Lung (tissue), 12 donors: ENCODE measurements around the gene NTM. TPM values are rescaled to one million over a fixed set of nuclear protein-coding genes. Genes with fewer than 3 reads are reported as not detected.

Experiments
- ATAC-seq: fragments of 200-7000 bp; cut with Tn5 transposase; one replicate; pipeline ENCODE4 v1.9.1; 2020; ENCODE audit warnings: moderate number of reproducible peaks; ENCODE audit not compliant: insufficient read depth, low FRiP score
- DNase-seq, 3 donors: peaks; one replicate each; pipeline ENCODE4 v3.0.0-alpha.2; 2013 to 2017
- H3K27ac ChIP-seq, 2 donors: one replicate each; pipeline ENCODE4 v1.5.1; 2013; ENCODE audit warnings: mild to moderate bottlenecking in 2 of 2, moderate library complexity in 2 of 2, control low read depth in 1 of 2, inconsistent platforms in 1 of 2, low read depth in 1 of 2, low read length in 1 of 2
- H3K27me3 ChIP-seq, 3 donors: one replicate each; pipeline ENCODE4 v1.5.1; 2013; ENCODE audit warnings: low read length in 2 of 3; ENCODE audit not compliant: control insufficient read depth in 3 of 3, insufficient read depth in 3 of 3
- H3K36me3 ChIP-seq, 4 donors: one replicate each; pipeline ENCODE4 v1.5.1; 2013; ENCODE audit warnings: low read length in 4 of 4, mild to moderate bottlenecking in 1 of 4, moderate library complexity in 1 of 4; ENCODE audit not compliant: control insufficient read depth in 4 of 4, insufficient read depth in 4 of 4
- H3K4me1 ChIP-seq, 5 donors: one replicate each; pipeline ENCODE4 v1.5.1; 2013; ENCODE audit warnings: low read length in 5 of 5, mild to moderate bottlenecking in 2 of 5, moderate library complexity in 1 of 5; ENCODE audit not compliant: control insufficient read depth in 5 of 5, insufficient read depth in 5 of 5
- H3K4me3 ChIP-seq: one replicate; pipeline ENCODE4 v1.5.1; 2013; ENCODE audit warnings: mild to moderate bottlenecking, control low read depth, moderate library complexity
- H3K9ac ChIP-seq, 2 donors: one replicate each; pipeline ENCODE4 v1.5.1; 2013; ENCODE audit warnings: low read length in 2 of 2, control low read depth in 1 of 2; ENCODE audit not compliant: insufficient read depth in 1 of 2
- H3K9me3 ChIP-seq, 4 donors: one replicate each; pipeline ENCODE4 v1.5.1; 2013; ENCODE audit warnings: low read length in 3 of 4, mild to moderate bottlenecking in 1 of 4, moderate library complexity in 1 of 4; ENCODE audit not compliant: control insufficient read depth in 4 of 4, insufficient read depth in 3 of 4
- CTCF ChIP-seq: IDR thresholded peaks from 2 replicates; pipeline ENCODE4 v1.5.1; 2012; ENCODE audit warnings: mild to moderate bottlenecking; ENCODE audit errors: control extremely low read depth, extremely low read depth
- WGBS, 2 donors: extraction: QIAGEN DNeasy Blood & Tissue Kit; methylation state at CpG; one replicate each; pipeline ENCODE4 v1.1.7; 2013; 5-methylcytosine and 5-hydroxymethylcytosine counted together
- polyA plus RNA-seq, 2 donors: library from polyadenylated mRNA; stranded (reverse); fragments of 200-250 nt; gene quantifications; one replicate each; pipeline ENCODE4 v1.2.1, GENCODE V29; 2013
- total RNA-seq, 2 donors: library from RNA; depleted of rRNA in 1 of 2; stranded (reverse); fragments of >200 nt in 1 of 2; gene quantifications; one replicate each; pipeline ENCODE4 v1.2.1, GENCODE V29; 2014 to 2021
- donor health status: control.
- donor health status: control.
- donor health status: Bipolar disorder and iron deficiency.
- donor health status: healthy.
- donor health status: DM: yes; HTN: yes; CAD: no.

Gene NTM
- total and polyA plus RNA-seq, 4 donors: 0.39 to 30.9 (median 7.2) TPM

GRCh38 chr11:132147464-132147863 lies 777.0 kb downstream of the NTM start:
- Histone ChIP-seq H3K27ac (no peak overlapping the region), H3K27me3 (no peaks in the 10 kb centered on the region), H3K4me1 (peaks cover 0 to 15% (median 0%) of the 10 kb centered on the region in 5 donors), H3K9ac (no peak overlapping the region), H3K9me3 (peaks cover 0 to 4% (median 0%) of the 10 kb centered on the region in 4 donors), H3K36me3 (no peaks in the 10 kb centered on the region), H3K4me3 (no peak overlapping the region)
- 89 to 90% methylated on average over 7 of the region's 7 CpGs for WGBS, 2 donors
- ATAC-seq (no peak), DNase-seq (no peak)
- no peak for TF ChIP-seq CTCF

- 81 to 88% methylated on average over 4 of the region's 4 CpGs for WGBS, 2 donors
- Histone ChIP-seq H3K9me3 (no peaks in the 10 kb centered on the region), H3K27me3 (no peaks in the 10 kb centered on the region), H3K4me1 (no peaks in the 10 kb centered on the region), H3K27ac (no peak overlapping the region), H3K9ac (no peak overlapping the region), H3K36me3 (no peaks in the 10 kb centered on the region), H3K4me3 (no peak overlapping the region)
- DNase-seq (no peak), ATAC-seq (no peak)
- TF ChIP-seq CTCF: no peak
Measured at GRCh38 chr11:132154781-132155180, 784.4 kb downstream of the NTM start.

DNA sequence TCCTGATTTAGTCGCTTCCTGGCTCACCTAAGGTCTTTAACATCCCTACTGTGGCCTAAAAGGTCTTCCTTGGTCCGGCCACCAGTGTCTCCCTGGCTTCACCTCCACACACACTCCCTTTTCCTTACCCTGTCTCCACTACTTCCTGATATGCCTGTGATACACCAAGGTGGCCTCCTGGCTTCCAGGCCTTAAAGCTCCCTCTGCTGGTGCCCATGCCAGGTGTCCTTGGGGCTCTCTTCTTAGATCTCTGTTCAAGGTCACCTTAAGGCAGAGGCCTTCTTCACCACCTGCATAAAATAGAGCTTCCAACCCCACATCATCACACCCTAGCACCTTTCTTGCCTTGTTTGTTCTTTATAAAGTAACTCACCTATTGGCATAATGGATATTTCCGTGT lies 787.7 kb downstream of the NTM start:
- H3K4me1 ChIP-seq: no peaks in the 10 kb centered on the region
- no peak overlapping the region for H3K9ac ChIP-seq
- no peak overlapping the region for H3K27ac ChIP-seq
- no peak for DNase-seq
- H3K36me3 ChIP-seq: no peaks in the 10 kb centered on the region
- TF ChIP-seq CTCF: no peak
- no peak for ATAC-seq
- no peak overlapping the region for H3K4me3 ChIP-seq
- WGBS, 2 donors: 81 to 86% methylated on average over 3 of the region's 3 CpGs
- no peaks in the 10 kb centered on the region for H3K27me3 ChIP-seq
- H3K9me3 ChIP-seq: no peaks in the 10 kb centered on the region

- 93% methylated on average over 2 of the region's 2 CpGs for WGBS, 2 donors
- ATAC-seq (no peak), DNase-seq (no peak)
- no peaks in the 10 kb centered on the region for H3K9me3 ChIP-seq
- no peak overlapping the region for H3K9ac ChIP-seq
- no peaks in the 10 kb centered on the region for H3K27me3 ChIP-seq
- no peaks in the 10 kb centered on the region for H3K36me3 ChIP-seq
- no peak overlapping the region for H3K4me3 ChIP-seq
- H3K4me1 ChIP-seq: no peaks in the 10 kb centered on the region
- no peak for TF ChIP-seq CTCF
- no peak overlapping the region for H3K27ac ChIP-seq
Measured at GRCh38 chr11:132158696-132159095, 788.3 kb downstream of the NTM start.
